Middle frontal gyrus (tissue), 1 donor: Measurements from ENCODE around the gene TPSG1.
A peak's percentile ranks its signal among the peaks of the same experiment; 100 is the strongest.
"Not testable (repeated sequence)": the region's sequence is repeated elsewhere in the genome, so short reads cannot be mapped to it uniquely, and the experiment has no call there.

Experiments
- DNase-seq: peaks from one replicate; pipeline ENCODE4 v3.0.0-alpha.2; 2015; ENCODE audit warnings: low spot score; ENCODE audit errors: extremely low spot score

Gene TPSG1

DNA sequence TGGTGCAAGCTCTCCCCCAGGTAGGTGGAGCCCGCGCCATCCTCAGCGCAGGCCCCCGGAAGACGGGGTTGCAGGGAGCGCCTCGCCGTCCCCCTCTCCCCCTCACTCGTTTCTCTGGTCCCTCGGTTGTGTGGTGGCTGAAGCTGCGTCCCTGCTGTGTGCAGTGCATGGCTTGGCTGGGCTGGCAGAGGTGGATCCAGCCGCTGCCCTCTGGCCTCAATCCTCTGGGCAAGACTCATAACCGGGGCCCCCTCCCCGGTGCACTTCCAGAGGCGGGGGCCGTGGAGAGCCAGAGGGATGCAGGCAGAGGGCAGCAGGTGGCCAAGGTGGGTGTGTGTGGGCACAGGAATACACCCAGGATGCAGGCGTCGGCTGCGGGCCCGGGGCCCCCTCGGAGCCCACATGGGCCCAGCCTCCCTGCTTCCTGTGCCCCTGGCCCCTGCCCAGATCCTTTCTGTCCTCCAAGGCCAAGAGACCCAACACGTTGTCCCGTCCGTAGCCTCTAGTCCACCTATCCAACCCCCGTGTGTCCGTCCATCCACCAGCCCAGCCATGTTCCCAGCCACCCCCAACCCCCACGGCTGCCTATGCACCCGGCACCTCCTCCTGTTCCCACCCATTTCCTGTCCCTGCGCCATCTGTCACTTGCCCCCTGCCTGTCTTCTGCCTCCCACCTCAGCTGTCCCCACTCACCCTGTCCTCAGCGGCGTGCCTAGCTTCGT lies 9.3 kb downstream of the TPSG1 start:
- DNase-seq = no peak

DNA sequence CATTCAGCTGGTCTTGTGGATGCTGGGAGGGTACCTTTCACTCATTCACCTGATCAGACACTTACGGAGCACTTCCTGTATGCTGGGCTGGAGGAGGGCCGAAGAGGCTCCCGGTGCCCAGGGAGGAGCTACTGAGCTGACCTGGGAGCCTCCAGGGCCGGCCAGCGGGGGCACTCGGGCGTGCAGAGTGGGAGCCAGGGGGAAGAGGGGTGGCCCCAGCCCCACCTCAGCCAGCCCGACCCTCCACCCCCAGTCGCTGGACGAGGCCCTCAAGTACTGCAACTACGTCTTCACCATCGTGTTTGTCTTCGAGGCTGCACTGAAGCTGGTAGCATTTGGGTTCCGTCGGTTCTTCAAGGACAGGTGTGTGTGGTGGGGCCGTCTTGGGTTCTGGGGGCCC lies 10.3 kb downstream of the TPSG1 start:
- no peak for DNase-seq

DNA sequence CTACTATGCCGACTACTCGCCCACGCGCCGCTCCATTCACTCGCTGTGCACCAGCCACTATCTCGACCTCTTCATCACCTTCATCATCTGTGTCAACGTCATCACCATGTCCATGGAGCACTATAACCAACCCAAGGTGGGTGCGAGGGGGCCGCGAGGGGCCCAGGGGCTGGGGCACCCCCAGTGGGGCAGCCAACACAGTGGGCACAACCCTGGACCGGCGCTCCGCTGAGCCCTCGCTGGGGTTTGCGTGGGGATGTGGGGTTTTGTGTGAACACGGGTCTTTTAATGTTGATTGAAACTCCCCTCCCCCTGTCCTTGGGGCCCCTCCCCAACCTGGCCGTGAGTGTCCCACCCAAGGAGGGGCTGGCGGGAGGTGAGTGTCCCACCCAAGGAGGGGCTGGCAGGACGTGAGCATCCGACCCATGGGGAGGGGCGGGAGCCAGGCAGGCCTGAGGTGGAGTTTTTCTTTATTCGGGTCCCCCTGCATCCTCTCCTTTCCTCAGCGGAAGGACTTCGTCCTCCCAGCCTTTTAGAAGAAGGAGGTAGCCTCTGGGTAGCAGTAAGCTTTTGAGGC lies 11.2 kb downstream of the TPSG1 start:
- no peak for DNase-seq

DNA sequence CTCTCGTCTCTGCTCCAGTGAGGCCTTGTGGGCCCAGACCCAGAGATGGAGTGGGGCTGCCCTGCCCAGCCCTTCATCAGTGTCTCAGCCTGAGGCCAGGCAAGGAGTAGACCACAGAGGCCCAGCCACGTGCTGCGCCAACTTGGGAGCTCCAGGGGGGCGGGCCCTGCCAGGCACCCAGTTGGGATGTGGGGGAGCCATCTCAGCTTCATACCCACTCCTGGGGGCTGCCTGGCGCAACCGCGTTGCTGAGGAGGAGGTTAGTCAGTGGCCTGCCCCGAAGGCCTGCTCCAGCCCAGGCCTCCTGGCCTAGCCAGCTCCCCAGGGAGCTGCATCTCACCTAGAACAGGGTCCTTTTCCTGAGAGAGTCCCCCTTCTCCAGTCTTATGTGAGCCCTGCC lies 11.8 kb downstream of the TPSG1 start:
- DNase-seq = no peak

DNA sequence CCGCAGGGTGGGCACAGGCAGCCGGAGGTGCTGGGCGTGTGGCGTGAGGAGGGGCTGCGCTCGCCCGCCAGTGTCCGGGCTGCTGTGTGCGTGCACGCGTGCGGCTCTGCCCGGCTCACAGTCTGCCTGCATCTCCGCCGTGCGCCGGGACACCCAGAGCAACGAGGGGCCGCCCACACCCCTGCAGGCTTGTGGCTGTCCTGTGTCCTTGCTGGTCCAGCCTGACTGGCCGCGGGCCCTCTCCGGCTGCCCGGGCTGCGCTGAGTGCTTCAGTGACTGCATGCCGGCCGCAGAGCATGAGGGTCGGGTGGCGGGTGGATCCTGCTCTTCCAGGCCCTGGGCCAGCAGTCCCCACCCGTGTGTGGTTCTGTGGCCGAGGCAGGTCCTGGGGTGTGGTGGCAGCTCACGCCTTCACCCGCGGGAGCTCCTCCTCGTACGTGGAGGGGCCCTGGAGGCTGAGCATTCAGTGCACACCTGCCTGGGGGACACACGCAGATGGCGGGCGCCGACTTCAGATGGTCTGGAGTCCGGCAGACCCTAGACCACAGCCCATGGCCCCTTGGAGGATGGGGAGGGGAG lies 12.4 kb downstream of the TPSG1 start:
- DNase-seq = no peak

DNA sequence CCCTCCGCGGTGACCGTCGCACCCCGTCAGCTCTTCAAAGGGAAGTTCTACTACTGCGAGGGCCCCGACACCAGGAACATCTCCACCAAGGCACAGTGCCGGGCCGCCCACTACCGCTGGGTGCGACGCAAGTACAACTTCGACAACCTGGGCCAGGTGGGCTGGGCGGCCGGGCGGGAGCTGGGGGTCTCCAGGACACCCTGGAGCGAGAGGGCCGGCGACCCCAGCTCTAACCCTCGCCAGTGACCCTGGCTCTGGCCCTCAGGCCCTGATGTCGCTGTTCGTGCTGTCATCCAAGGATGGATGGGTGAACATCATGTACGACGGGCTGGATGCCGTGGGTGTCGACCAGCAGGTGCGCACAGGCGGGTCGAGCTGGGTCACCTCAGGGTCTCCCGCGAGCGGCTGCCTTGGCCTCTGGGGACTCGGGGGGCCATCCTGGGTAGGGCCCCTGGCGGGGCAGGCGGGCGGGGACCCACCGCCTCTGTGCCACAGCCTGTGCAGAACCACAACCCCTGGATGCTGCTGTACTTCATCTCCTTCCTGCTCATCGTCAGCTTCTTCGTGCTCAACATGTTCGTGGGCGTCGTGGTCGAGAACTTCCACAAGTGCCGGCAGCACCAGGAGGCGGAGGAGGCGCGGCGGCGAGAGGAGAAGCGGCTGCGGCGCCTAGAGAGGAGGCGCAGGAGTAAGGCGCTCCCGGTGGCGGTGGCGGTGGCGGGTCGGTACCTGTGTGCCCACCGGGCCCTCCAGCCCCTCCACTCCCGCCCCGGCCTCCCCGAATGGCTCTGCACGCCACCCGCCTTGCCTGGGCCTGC lies 13.4 kb downstream of the TPSG1 start:
- peak; percentile 7 for DNase-seq

DNA sequence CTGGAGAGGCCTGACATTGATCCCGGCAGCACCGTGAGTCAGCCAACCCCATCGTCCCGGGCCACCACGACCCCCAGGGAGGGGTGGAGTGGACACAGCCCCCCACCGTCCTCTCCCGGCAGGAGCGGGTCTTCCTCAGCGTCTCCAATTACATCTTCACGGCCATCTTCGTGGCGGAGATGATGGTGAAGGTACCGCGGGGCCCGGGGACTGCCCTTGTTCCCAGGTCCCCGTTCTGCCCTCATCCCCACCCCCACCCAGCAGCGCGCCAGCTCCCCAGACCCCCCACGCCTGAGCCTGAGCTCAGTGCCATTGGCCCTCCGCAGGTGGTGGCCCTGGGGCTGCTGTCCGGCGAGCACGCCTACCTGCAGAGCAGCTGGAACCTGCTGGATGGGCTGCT lies 14.6 kb downstream of the TPSG1 start:
- no peak for DNase-seq

DNA sequence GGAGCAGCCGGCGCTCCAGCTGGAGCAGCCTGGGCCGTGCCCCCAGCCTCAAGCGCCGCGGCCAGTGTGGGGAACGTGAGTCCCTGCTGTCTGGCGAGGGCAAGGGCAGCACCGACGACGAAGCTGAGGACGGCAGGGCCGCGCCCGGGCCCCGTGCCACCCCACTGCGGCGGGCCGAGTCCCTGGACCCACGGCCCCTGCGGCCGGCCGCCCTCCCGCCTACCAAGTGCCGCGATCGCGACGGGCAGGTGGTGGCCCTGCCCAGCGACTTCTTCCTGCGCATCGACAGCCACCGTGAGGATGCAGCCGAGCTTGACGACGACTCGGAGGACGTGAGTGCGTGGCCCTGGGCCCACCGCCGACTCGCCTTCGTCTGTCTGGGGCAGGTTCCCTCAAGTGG lies 16.0 kb downstream of the TPSG1 start:
- no peak for DNase-seq

DNA sequence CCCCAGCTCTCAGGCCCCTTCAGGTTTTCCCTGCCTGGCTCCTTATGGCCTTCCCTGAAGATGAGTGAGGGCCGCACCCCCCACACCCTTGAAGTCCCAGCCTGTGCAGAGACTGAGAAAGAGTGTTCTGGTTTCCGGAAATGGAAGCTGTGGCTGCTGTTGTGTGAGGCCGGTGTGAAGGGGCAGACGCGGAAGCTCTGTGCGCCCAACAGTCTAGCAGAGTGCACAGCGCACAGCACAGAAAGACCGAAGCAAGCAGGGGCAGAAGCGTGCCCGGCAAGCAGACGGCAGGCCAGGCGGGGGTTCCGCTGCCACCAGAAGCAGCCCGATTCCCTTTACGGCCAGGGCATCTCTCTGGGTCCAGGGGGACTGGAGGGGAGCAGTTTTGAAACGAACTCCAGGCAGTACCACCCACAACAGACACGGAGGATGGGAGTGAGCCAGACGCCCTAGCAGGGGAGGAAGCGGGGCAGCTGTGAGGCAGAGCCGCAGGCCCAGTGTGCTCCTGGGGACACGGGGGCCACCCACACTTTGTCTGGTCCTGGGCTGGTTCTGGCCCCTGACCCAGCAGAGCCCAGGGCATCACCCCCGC lies 16.7 kb downstream of the TPSG1 start:
- no peak for DNase-seq

DNA sequence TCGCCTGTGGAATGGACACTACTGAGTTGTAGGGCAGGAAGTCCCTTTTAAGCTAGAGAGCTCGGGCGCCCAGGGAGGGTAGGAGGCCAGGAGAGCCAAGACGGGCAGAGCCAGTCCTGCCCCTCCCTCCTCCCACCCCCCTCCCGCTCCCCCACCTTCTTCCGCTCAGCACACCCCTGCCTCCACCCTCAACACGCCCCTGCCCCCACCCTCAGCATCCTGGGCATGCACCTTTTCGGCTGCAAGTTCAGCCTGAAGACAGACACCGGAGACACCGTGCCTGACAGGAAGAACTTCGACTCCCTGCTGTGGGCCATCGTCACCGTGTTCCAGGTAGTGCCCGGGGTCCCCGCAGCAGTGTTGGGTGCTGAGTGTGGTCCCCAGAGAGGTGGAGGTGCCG lies 18.3 kb downstream of the TPSG1 start:
- DNase-seq = no peak

DNA sequence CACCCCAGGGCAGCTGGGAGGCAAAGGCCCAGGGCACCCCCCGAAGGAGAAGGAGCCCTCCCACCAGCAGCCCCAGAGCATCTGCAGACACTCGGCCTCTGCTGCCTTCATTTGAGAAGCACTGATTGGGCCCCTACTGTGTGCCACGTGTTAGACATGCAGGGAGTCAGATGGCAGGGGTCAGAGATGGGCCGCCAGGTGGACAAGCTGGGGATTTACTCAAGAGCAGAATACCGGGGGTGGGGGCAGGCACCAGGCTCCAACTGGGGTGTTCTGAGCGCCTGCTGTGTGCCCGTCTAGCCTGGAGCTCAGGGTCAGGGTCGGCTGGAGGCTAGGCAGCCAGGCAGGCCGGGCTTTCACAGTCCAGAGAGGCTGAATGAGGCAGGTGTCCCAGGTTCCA lies 18.7 kb downstream of the TPSG1 start:
- DNase-seq = no peak

DNA sequence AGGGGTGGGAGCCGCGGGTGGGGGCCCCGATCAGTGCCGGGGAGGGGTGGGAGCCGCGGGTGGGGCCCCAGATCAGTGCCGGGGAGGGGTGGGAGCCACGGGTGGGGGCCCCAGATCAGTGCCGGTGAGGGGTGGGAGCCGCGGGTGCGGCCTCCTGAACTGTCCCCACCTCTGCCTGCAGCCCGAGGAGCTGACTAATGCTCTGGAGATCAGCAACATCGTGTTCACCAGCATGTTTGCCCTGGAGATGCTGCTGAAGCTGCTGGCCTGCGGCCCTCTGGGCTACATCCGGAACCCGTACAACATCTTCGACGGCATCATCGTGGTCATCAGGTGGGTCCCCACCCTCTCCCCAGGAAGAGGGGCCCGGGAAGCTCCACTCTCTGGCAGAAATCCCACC lies 20.1 kb downstream of the TPSG1 start:
- DNase-seq = no peak

DNA sequence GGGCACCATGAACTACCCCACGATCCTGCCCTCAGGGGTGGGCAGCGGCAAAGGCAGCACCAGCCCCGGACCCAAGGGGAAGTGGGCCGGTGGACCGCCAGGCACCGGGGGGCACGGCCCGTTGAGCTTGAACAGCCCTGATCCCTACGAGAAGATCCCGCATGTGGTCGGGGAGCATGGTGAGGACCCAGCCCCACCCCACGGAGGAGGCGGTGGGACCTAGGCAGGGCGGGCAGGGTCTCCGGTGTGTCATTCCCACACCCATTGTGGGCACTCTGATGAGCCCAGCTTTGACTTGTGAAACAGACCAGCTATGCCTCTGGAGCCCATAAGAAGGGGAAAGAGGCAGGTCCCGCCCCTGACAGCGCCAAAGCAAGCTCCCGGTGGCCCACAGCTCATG lies 22.8 kb downstream of the TPSG1 start:
- no peak for DNase-seq

DNA sequence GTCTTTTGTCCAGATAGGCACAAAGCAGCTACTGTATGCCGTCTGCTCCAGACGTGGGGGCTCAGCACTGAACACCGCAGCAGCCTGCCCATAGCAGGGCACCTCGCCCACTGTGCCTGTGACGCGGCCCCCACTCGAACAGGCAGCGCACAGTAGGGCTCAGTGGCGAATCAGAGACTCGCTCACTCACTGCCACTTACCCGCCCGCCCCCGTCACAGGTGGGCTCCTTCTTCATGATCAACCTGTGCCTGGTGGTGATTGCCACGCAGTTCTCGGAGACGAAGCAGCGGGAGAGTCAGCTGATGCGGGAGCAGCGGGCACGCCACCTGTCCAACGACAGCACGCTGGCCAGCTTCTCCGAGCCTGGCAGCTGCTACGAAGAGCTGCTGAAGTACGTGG lies 23.6 kb downstream of the TPSG1 start:
- DNase-seq = no peak

DNA sequence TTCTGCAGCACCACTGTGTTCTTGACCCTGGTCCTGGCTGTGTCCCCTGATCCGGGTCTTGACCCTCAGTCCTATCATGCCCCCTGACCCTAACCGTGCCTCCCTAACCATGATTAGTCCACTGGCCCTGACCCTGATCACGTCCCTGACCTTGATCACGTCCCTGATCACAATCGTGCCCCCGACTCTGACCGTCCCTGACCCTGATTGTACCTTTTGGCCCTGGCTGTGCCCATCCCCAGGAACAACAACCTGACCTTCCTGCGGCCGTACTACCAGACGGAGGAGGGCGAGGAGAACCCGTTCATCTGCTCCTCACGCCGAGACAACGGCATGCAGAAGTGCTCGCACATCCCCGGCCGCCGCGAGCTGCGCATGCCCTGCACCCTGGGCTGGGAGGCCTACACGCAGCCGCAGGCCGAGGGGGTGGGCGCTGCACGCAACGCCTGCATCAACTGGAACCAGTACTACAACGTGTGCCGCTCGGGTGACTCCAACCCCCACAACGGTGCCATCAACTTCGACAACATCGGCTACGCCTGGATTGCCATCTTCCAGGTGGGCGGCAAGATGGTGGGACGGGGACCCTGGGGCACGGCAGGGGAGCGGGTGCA lies 24.9 kb downstream of the TPSG1 start:
- no peak for DNase-seq

DNA sequence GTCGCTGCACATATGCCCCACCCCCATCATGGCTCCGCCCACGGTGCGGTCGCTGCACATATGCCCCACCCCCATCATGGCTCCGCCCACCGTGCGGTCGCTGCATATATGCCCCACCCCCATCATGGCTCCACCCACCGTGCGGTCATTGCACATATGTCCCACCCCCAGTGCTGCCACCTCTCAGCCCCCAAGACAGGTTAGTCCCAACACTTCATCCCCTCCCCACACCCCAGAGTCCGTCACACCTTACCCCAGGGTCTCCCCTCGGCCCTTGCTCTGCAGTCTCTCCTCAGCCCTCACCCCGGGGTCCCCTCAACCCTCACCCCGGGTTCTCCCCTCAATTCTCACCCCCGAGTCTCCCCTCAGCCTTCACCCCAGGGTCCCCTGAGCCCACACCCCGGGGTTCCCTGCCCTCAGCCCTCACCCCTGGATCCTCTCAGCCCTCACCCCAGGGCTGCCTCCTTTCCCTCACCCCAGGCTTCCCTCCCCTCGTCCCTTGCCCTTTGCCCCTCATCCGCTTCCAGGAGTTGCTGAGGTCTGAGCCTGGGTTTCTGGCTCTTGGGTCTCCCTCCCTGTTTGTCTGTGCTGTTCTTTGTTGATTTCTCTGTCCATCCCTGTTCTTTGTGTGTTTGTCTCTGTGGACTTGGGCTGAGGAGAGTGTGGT lies 25.6 kb downstream of the TPSG1 start:
- no peak for DNase-seq

DNA sequence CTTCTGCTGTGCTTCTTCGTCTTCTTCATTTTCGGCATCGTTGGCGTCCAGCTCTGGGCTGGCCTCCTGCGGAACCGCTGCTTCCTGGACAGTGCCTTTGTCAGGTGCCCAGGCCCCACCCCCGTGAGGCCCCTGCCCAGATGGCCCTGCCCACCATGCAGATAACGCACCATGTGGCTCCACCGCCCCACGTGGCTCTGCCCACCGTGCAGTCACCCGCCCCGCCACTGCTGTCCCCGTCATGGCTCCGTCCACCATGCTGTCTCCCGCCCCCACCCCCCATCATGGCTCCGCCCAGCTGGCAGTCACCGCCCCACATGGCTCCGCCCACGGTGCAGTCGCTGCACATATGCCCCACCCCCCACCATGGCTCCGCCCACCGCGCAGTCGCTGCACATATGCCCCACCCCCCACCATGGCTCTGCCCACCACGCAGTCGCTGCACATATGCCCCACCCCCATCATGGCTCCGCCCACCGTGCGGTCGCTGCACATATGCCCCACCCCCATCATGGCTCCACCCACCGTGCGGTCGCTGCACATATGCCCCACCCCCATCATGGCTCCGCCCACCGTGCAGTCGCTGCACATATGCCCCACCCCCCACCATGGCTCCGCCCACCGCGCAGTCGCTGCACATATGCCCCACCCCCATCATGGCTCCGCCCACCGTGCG lies 26.3 kb downstream of the TPSG1 start:
- DNase-seq = not testable (repeated sequence)

DNA sequence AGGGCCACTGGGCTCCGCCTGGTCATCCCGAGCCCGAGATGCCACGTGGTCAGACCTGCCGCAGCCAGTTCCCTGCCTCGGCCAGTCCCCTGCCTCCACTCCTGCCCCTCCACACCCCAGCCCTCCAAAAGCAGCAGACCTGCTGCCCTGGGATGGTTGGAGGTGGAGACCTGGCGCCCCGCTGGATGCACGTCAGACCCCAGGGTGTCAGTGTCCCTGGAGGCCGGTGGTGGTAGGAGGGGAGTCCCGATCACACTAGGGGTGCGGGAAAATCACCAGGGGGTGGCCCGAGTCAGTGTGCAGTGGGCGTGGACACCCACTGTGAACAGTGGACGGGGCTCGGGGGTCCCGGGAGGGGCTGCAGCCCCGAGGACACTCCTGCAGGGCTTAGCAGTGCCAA lies 26.9 kb downstream of the TPSG1 start:
- DNase-seq = no peak

DNA sequence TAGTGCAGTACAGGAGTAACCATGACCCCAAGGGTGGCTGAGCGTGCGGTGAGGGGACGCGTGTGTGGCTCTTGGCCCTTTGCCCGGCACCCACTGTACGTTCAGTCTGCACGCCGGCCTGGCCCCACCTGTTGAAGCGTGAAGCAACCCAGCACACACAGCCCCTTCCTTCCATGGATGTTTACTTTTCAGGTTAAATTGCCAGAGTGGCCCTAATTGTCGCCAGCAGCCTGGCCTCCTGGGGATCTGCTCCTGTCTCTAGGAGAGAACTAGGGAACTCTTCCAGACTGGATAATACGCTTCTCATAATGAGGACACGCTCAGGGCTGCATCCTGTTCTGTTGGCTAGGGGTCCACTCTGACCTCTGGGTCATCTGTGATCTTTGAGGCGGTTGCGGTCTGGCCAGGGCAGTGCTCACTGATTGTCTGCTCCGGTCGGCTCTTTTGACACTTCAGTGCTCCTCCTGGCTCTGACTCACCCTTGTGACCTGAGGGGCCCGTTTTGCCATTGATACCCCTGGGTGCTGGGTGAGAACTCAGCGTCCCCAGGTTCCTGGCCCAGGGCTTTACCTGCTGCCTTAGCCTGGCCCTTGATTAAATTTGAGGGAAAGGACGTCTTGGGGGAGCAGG lies 27.7 kb downstream of the TPSG1 start:
- DNase-seq = no peak

DNA sequence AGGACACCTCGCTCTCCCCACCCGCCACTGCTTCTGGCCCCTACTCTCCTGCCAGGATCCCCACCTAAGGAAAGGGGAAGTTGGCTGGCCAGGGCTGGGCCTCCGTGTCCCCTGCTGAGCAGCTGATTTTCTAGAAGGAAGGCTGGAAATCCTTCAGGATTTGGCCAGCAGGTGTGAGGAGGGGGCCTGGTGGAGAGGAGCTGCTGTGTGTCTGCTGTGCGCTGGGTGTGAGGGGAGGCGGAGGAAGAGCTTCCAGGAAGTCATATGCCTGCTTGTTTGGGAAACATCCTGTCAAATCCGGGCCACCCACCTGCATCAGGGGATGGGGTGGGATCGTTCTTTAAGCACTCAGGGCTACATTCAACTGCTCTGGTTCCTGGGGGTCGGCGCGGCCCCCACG lies 28.6 kb downstream of the TPSG1 start:
- no peak for DNase-seq
